ENCODE measurements around the gene PEX7.
"Not testable (repeated sequence)": the region's sequence is repeated elsewhere in the genome, so short reads cannot be mapped to it uniquely, and the experiment has no call there.

The PEX7 gene

GRCh38 chr6:136959471-136959891, 137.1 kb downstream of the PEX7 start:
- peak in 1 of 2 experiments; percentile 23 for DNase-seq

- not testable (repeated sequence) for DNase-seq
Measured at GRCh38 chr6:136959935-136960334, 137.5 kb downstream of the PEX7 start.

GRCh38 chr6:136960781-136961180, 138.4 kb downstream of the PEX7 start:
- DNase-seq = no peak

- DNase-seq = no peak
Measured at GRCh38 chr6:136961848-136962247, 139.5 kb downstream of the PEX7 start.

GRCh38 chr6:136962661-136963060, 140.3 kb downstream of the PEX7 start:
- no peak for DNase-seq

GRCh38 chr6:136963259-136963658, 140.9 kb downstream of the PEX7 start:
- no peak for DNase-seq

Measured in NCI-H187 (cell line).